T1000 (cell line): ENCODE data around the gene EDN2.
A peak's percentile ranks its signal among the peaks of the same experiment; 100 is the strongest.

Experiments used
- DNase-seq: peaks from one replicate; lab custom pipeline; 2025; ENCODE audit warnings: mixed read lengths; lab: John Stamatoyannopoulos, UW

EDN2 gene

DNA sequence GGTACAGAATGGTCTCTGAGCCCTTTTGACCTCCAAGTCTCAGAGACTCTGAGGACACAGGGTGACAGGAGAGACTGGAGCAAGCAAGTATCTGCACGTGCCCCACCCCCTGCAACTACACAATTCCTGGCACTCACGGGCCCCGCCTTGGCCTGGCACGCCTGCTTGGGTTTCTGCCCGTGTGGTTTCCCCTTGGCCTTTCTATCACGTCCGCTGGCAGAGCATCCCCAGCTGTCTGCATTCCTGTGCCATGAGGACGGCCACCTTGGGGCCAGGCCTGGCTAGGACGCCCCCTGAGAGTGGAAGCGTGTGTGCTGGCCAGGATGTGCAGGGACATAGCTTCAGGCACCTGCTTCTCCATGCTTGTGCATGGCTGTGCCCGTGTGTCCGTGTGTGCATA, 14.3 kb upstream of the EDN2 start:
- DNase-seq, result peak; percentile 52

GRCh38 chr1:41498391-41498790, 13.9 kb upstream of the EDN2 start:
- no peak for DNase-seq

DNA sequence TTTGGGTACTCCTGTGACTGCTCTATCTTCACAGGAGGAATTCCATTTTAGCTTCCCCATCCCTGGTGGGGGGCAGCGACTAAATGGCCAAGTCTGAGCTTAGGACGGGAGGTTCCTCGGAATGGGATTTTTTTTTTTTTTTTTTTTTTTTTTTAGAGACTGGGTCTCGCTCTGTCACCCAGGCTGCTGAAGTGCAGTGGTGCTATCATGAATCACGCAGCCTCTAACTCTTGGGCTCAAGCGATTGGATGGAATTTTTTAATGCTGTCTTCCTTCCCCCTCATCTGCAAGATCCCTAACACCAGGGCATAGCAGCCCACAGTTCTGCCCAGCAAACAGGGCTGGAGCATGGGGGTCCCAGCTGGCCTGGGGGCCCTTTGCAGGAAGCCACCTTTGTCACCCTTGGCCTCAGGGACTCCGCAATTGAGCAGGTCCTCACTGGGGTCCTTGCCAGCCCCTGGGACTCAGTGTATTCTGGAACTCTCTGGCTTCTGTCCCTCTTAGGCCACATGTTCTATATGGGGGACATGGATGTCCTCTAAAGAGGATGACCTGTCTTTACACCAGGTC, 13.1 kb upstream of the EDN2 start:
- DNase-seq, result no peak

- no peak for DNase-seq
Observed at GRCh38 chr1:41497056-41497440, 12.6 kb upstream of the EDN2 start.

- DNase-seq, result peak; percentile 69
Observed at GRCh38 chr1:41496080-41497055, 11.9 kb upstream of the EDN2 start.

DNA sequence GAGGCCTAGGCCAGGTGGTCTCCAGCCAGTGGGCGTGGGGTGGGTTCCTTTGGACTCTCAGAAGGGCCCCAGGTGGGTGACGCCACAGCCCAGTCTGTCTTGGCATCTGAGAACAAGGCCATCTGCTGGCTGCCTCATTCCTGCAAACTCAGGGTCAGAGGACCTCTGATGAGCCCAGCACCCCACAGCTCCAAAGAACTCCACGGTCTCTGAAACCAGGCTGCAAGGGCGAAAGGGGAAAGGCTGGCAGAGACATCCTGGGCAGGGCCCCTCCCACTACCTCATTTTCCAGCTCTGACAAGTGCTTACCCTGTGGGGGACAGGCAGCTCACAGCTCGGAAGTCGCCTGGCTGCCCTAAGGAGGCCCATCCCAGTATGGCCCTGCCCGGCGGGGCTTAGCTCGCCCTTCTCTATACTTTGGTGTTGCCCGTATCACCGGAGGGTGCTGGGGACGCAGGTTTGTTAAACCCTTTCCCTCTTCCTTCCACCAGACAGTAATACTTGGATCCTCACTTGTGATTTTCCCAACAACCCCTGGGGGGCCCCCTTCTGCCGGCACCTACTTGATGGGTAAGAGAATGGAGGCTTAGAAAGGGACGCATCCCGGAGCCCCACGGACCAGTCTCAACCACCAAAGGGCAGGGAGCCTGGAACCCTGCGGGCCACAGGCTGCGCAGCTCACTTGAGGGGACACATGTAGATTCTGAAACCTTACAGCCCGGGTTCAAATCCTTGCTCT, 10.9 kb upstream of the EDN2 start:
- DNase-seq, result no peak

- DNase-seq, result no peak
Observed at GRCh38 chr1:41494351-41495209, 10.1 kb upstream of the EDN2 start.

DNA sequence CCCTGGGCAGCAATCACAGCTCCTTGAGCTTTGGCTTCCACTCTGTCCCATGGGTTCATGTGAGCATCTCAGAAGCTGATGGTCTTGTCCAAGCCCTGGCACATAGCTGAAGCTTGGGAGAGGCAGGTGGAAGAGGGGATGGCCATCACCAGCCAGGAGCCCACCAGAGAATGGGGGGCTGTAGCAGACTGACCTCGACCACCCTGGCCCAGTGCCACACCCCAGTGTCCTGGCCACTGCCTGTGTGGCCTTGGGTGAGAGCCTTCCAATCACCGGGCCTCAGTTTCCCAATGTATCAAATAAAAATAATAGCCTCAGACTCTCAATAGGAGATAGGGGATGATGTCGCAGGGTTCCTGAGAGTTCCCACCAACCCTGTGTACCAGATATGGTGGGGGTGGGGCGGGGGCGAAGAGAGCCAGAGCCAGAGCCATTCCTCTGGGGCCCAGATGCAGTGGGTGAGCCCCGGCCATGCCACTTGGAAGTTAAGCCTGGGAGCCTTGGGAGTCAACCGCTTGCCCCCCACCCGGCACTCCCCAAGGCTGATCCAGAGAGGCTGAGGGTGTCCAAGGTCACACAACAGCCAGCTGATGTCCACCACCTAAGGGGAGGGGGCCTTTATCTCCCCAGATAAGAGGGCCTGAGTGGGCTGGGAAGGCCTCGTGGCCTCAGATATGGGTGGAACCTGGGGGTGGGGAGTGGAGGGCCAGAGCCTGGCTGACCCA, 9.3 kb upstream of the EDN2 start:
- no peak for DNase-seq

DNA sequence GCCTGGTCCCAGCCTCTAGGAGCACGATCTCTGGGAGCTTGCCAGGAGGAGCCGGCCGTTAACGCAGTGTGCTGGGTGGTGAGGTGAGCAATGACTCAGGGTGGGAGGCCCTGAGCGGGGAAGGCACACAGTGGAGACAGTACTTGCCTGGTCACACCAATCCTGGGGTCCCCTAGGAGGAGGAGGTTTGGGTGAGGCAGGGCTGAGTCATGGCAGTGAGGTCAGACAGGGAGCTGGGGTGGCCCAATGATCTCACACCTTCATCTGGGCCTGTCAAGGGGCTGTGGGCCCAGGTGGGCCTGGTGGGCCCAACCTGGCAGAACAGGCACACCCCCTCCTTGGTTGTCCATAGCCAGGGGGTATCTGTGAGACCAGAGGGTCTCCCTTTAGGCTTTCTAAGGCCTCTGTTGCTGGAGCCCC, 8.6 kb upstream of the EDN2 start:
- peak; percentile 86 for DNase-seq

- DNase-seq, result no peak
Observed at GRCh38 chr1:41492341-41492848, 7.9 kb upstream of the EDN2 start.

- DNase-seq, result no peak
Observed at GRCh38 chr1:41490911-41491310, 6.4 kb upstream of the EDN2 start.

- DNase-seq, result no peak
Observed at GRCh38 chr1:41489561-41489960, 5.1 kb upstream of the EDN2 start.

DNA sequence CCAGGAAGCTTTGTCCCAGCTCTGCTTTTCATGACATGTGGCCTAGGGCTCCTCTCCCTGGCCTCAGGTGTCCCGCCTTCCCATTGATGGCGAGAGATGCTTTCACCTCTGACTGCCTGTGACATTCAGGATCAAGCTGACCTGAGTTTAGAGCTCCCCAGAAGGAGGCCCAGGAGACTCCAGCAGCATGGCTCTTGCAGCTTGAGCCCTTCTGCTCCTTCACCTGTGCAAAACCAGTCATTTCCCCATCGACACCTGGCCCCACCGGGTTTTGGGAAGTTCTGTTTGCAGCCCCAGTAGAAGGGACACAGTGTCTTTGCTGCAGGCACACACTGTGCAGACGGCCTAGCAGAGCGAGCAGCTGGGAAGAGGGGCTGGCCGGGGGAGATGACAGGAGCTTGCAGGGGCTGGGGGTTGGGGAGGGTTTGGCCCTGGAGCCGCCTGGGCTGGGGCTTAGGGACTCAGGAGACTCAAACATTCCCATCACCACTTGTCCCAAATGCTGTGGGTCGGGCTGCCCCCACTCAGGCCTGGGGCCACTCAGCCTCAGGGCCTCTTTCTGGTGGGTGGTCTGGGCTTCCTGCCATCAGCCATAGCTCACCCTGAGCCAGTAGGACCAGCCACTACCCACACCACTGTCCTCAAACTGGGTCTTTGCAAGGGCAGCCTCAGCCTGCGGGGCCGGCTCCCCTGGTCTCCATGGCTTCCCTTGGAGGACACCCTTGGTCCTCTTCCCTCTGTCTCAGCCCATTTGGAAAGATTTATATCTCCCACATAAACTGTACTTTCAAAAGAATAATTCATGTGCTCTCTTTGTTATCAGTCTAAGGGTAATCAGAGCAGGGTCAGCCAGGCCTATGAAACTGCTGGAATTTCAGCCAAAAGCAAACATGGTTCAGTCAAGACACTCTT, 3.8 kb upstream of the EDN2 start:
- DNase-seq, result no peak

DNA sequence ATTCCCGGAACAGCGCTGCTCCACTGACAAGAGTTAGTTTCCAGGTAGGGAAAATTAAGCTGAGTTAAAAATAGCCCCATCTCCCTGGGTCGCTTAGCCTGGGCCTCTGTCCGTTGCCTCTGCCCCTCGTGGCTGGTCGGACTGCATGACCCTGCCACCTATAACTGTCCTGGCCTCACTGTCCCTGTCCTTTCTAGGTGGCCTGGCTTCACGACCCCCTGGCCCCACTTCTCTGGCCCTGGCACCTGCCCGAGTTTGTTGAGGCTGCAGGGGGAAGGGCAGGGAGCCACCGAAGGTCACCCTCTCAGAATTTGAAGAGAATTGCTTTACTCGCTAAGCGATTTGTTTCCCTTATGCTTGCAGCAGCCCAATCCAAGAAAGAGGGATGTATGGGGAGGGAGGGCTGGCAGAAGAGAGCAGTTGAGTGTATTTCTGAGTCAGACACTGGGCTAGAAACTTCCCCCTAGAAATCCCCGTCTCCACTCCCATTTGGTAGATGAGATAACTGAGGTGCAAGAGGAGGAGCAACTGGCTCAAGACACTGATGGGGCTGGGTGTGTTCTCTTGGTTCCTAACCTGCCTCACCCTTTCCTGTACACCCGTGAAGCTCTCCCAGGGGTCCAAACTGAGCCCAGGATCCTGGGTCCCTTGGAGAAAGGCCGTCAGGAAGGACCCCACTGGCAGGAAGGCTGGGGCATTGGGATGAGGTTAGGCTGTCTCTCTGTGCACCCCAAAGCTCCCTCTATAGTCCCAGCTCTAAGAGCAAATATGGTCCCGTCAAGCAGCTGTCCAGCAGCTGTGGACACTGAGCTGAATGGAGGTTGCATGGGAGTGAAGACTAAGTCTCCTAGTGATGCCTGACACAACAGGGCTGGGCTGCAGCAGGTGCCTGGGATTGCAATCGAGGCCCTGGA, 2.9 kb upstream of the EDN2 start:
- DNase-seq, result no peak

DNA sequence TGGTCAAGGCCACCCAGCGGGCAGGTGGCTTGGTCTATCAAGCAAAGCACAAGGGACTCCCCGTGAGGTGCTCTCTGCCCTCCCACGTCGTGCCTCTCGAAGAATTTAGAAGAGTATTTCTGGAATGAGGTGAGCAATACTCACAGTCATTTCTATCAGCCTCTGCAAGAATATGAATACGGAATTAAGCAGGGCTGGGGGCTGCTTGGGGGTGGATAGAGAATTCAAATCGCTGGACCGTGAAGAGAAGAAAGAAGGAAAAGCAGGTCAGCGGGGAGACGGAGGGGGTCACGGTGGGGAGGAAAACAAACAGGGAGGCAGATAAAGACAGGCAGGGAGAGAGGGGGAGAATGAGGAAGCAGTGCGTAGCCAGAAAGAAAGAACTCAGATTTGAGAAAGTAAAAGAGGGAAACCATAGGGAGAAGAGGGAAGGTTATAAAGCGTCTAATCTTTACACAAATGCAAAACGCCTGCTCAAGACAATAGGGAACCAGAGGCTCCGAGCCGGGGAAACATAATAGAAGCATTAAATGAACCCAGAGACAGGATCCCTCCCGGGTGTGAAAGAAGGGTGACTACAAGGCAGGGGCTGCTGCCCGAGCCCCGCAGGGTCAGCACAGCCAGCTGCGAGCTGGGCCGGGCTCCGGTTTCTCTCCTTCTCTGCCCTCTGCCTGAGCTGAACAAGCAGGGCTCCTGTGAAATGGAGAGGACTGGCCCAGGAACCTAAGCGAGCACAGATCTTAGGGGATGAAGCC, 2.1 kb upstream of the EDN2 start:
- DNase-seq, result no peak

- no peak for DNase-seq
Observed at GRCh38 chr1:41486053-41486370, 1.5 kb upstream of the EDN2 start.

DNA sequence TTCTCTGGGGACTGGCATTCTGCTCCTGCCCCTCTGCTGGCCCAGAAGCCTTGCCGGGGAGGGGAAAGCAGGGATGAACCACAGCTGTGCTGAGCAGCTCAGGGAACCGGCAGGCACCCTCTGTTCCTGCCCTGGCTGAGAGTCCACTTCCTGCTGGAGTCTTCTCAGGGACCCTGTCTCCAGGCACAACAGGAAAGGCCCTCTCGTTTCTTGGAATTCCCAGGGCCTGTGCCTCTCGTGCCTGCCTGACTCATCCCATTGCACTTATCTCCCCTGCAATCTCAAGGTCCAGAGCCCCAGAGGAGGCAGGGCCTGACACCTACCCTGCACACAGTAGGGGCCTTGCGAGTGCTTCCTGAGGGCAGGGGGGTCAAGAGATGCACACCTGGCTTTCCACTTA, 1.1 kb upstream of the EDN2 start:
- DNase-seq, result peak; percentile 24

DNA sequence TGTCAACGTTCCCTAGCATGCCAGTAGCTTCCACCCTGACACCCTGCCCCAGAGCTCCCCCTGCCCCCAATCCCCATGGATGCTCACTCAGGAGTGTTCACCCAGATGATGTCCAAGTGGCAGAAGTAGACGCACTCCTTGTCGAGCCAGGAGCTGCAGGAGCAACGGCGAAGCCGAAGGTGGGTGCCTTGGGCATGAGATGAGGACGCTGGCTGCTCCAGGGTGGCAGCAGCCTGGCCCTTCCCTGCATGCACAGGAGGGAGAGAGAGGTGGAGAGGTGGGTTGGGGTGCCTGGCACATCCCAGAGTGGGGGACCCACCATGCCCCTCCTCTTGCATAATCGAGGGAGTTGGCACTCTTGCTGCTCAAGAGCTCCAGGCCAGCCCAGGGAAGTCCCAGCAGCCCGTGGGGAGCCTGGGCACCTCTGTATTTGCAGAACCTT, 502 bp downstream of the EDN2 start:
- no peak for DNase-seq
